H1 (cell line): Measurements from ENCODE around the gene CFAP161. TPM values are rescaled to one million over a fixed set of nuclear protein-coding genes. Genes with fewer than 3 reads are reported as not detected.

Experiments
- CTCF ChIA-PET: fragments of 300-600 bp; sonication (Branson Sonifier 250); formaldehyde crosslinking; loops from one replicate; lab custom pipeline; 2021; ENCODE audit not compliant: partially characterized antibody; lab: Charles Lee
- POLR2A ChIA-PET: fragments of 300-600 bp; sonication (Branson Sonifier 250); formaldehyde crosslinking; loops from one replicate; lab custom pipeline; 2021; ENCODE audit warnings: inconsistent platforms; ENCODE audit not compliant: partially characterized antibody; lab: Charles Lee
- DNase-seq, 2 experiments: peaks; one replicate each; pipeline versions ENCODE4 v3.0.0 to v3.0.0-alpha.2; 2010 to 2022; ENCODE audit warnings: low spot score in 2 of 2, low read depth in 1 of 2, mixed read lengths in 1 of 2
- FAIRE-seq: peaks from 2 replicates; lab custom pipeline; 2011; peaks lifted over from hg19 to GRCh38; lab: Jason Lieb, UNC
- H2AFZ ChIP-seq: 2 replicates; pipeline ENCODE4 v1.8.1; 2012; ENCODE audit warnings: low read length, inconsistent platforms
- H2AK5ac ChIP-seq: 2 replicates; pipeline ENCODE4 v1.6.1; 2013; ENCODE audit warnings: low read depth, low read length
- H2BK120ac ChIP-seq: replicated peaks from 2 replicates; pipeline ENCODE3; 2013; ENCODE audit warnings: low read depth, low read length, inconsistent platforms
- H2BK12ac ChIP-seq: 2 replicates; pipeline ENCODE4 v1.6.1; 2013; ENCODE audit warnings: low read depth, low read length
- H2BK15ac ChIP-seq: 2 replicates; pipeline ENCODE4 v1.6.1; 2013; ENCODE audit warnings: low read length
- H2BK20ac ChIP-seq: 2 replicates; pipeline ENCODE4 v1.6.1; 2013; ENCODE audit warnings: low read length
- H2BK5ac ChIP-seq: 2 replicates; pipeline ENCODE4 v1.6.1; 2013; ENCODE audit warnings: low read depth, low read length
- H3K14ac ChIP-seq: 2 replicates; pipeline ENCODE4 v1.6.1; 2013; ENCODE audit warnings: inconsistent platforms; ENCODE audit not compliant: insufficient read length
- H3K18ac ChIP-seq: 2 replicates; pipeline ENCODE4 v1.6.1; 2013; ENCODE audit warnings: low read length; ENCODE audit errors: extremely low read depth
- H3K23ac ChIP-seq: 2 replicates; pipeline ENCODE4 v1.6.1; 2013; ENCODE audit warnings: inconsistent platforms; ENCODE audit not compliant: insufficient read length
- H3K23me2 ChIP-seq: 2 replicates; pipeline ENCODE4 v1.6.1; 2013; ENCODE audit warnings: low read depth, low read length
- H3K27ac ChIP-seq: 2 replicates; pipeline ENCODE4 v1.6.1; 2011; ENCODE audit warnings: low read depth, low read length, inconsistent platforms
- H3K27me3 ChIP-seq, 4 experiments: replicated peaks in 1 of 4; 1 replicate in 1 of 4; 2 replicates in 3 of 4; pipeline versions ENCODE4 v1.6.1 to v1.8.1; 2011 to 2013; ENCODE audit warnings: low read length in 3 of 4, mild to moderate bottlenecking in 3 of 4, inconsistent platforms in 2 of 4, mixed read lengths in 2 of 4, moderate library complexity in 1 of 4; ENCODE audit not compliant: control insufficient read depth in 3 of 4, insufficient read depth in 3 of 4; ENCODE audit errors: extremely low read depth in 1 of 4
- H3K36me3 ChIP-seq, 4 experiments: 2 replicates each; pipeline versions ENCODE4 v1.6.1 to v1.8.1; 2011 to 2013; ENCODE audit warnings: mild to moderate bottlenecking in 4 of 4, low read length in 3 of 4, moderate library complexity in 2 of 4, control low read depth in 1 of 4, inconsistent platforms in 1 of 4; ENCODE audit not compliant: insufficient read depth in 4 of 4, control insufficient read depth in 2 of 4
- H3K4ac ChIP-seq: replicated peaks from 2 replicates; pipeline ENCODE3; 2013; ENCODE audit warnings: low read length, low read depth, mixed read lengths, inconsistent platforms; ENCODE audit not compliant: insufficient read length
- H3K4me1 ChIP-seq, 4 experiments: replicated peaks in 1 of 4; 1 replicate in 1 of 4; 2 replicates in 3 of 4; pipeline versions ENCODE4 v1.6.1 to v1.8.1; 2011 to 2013; ENCODE audit warnings: low read length in 3 of 4, inconsistent platforms in 2 of 4, mixed read lengths in 1 of 4; ENCODE audit not compliant: insufficient read depth in 4 of 4, control insufficient read depth in 3 of 4
- H3K4me2 ChIP-seq, 2 experiments: 2 replicates each; pipeline versions ENCODE4 v1.6.1 to v1.8.1; 2011 to 2013; ENCODE audit warnings: low read depth in 2 of 2, low read length in 2 of 2, control low read depth in 1 of 2, inconsistent platforms in 1 of 2, mild to moderate bottlenecking in 1 of 2; ENCODE audit not compliant: insufficient read depth in 1 of 2
- H3K4me3 ChIP-seq, 4 experiments: fragments of 200-600, 300-600 bp in 1 of 4; sonication (generic), shearing (Covaris generic), sonication (Bioruptor Twin) in 1 of 4; 2 replicates each; pipeline versions ENCODE4 v1.5.1 to v1.8.1; 2011 to 2016; ENCODE audit warnings: low read length in 4 of 4, low read depth in 3 of 4, control low read depth in 2 of 4, inconsistent platforms in 2 of 4, mild to moderate bottlenecking in 2 of 4, mixed read lengths in 1 of 4, moderate library complexity in 1 of 4; ENCODE audit not compliant: insufficient read depth in 2 of 4; ENCODE audit errors: extremely low read depth in 1 of 4
- H3K56ac ChIP-seq: replicated peaks from 2 replicates; pipeline ENCODE3; 2013; ENCODE audit warnings: low read depth, mild to moderate bottlenecking, mixed read lengths, low read length, inconsistent platforms; ENCODE audit not compliant: insufficient read length
- H3K79me1 ChIP-seq: 2 replicates; pipeline ENCODE4 v1.6.1; 2013; ENCODE audit warnings: low read depth, low read length, control low read depth
- H3K79me2 ChIP-seq, 2 experiments: 2 replicates each; pipeline versions ENCODE4 v1.6.1 to v1.8.1; 2012 to 2013; ENCODE audit warnings: low read length in 2 of 2, mild to moderate bottlenecking in 2 of 2, inconsistent platforms in 1 of 2; ENCODE audit not compliant: insufficient read depth in 2 of 2, control insufficient read depth in 1 of 2
- H3K9ac ChIP-seq, 4 experiments: replicated peaks in 1 of 4; 1 replicate in 1 of 4; 2 replicates in 3 of 4; pipeline versions ENCODE4 v1.6.1 to v1.8.1; 2011 to 2013; ENCODE audit warnings: low read depth in 3 of 4, low read length in 3 of 4, control low read depth in 2 of 4, mild to moderate bottlenecking in 2 of 4, moderate library complexity in 2 of 4, inconsistent platforms in 1 of 4; ENCODE audit errors: extremely low read depth in 1 of 4
- H3K9me3 ChIP-seq, 2 experiments: 2 replicates each; pipeline versions ENCODE4 v1.6.1 to v1.8.1; 2012 to 2013; ENCODE audit warnings: mild to moderate bottlenecking in 2 of 2, moderate library complexity in 2 of 2, control low read depth in 1 of 2, inconsistent platforms in 1 of 2, low read depth in 1 of 2, low read length in 1 of 2, mixed read lengths in 1 of 2; ENCODE audit not compliant: insufficient read depth in 2 of 2
- H4K20me1 ChIP-seq, 2 experiments: replicated peaks in 1 of 2; 2 replicates each; pipeline versions ENCODE3 to v1.8.1; 2011 to 2013; ENCODE audit warnings: inconsistent platforms in 2 of 2, low read length in 2 of 2, mild to moderate bottlenecking in 1 of 2; ENCODE audit not compliant: insufficient read depth in 2 of 2, control insufficient read depth in 1 of 2
- H4K5ac ChIP-seq: 2 replicates; pipeline ENCODE4 v1.6.1; 2013; ENCODE audit warnings: low read length, low read depth, mixed read lengths, inconsistent platforms; ENCODE audit not compliant: insufficient read length
- H4K8ac ChIP-seq: 2 replicates; pipeline ENCODE4 v1.8.0; 2013; ENCODE audit warnings: mild to moderate bottlenecking, moderate library complexity, low read length, inconsistent platforms; ENCODE audit not compliant: insufficient read depth; ENCODE audit errors: extremely low read depth
- H4K91ac ChIP-seq: replicated peaks from 2 replicates; pipeline ENCODE3; 2013; ENCODE audit warnings: low read length, mixed read lengths, inconsistent platforms; ENCODE audit not compliant: insufficient read length
- HDAC6 ChIP-seq: IDR thresholded peaks from one replicate; pipeline ENCODE4 v1.7.1; 2012; ENCODE audit warnings: low read depth, mild to moderate bottlenecking, inconsistent platforms, low read length, moderate library complexity
- NRF1 ChIP-seq: IDR thresholded peaks from 2 replicates; pipeline ENCODE4 v1.6.1; 2011; ENCODE audit warnings: mild to moderate bottlenecking, low read depth, low read length, improper control_type of control experiment
- SAP30 ChIP-seq: fragments of 300-600 bp; sonication (generic); IDR thresholded peaks from 2 replicates; pipeline ENCODE4 v1.7.1; 2012; ENCODE audit warnings: low read length, moderate library complexity, mild to moderate bottlenecking, inconsistent platforms; ENCODE audit not compliant: insufficient read depth, insufficient replicate concordance
- WGBS, 2 experiments: shearing (Covaris generic) in 1 of 2; methylation state at CpG; one replicate each; pipeline versions ENCODE4 v1.1.6 to v1.1.7; 2013 to 2015; ENCODE audit warnings: low lambda C conversion rate in 2 of 2, mixed read lengths in 2 of 2, inconsistent platforms in 1 of 2, low coverage in 1 of 2, missing lambda C conversion rate in 1 of 2; ENCODE audit not compliant: insufficient replicate concordance in 2 of 2, insufficient coverage in 1 of 2, insufficient read length in 1 of 2; ENCODE audit errors: extremely low coverage in 1 of 2, missing lambda C conversion rate in 1 of 2; 5-methylcytosine and 5-hydroxymethylcytosine counted together
- polyA plus RNA-seq, 7 experiments: library from polyadenylated mRNA; depleted of rRNA in 3 of 7; stranded (reverse) in 5 of 7; unstranded in 2 of 7; fragments of >200 nt in 5 of 7; fragments of 200-250 nt in 2 of 7; gene quantifications; 1 replicate in 5 of 7; 2 replicates in 1 of 7; 4 replicates in 1 of 7; pipeline versions ENCODE4 v1.2.1 to v1.2.3, GENCODE V29; 2011 to 2013; ENCODE audit warnings: missing spikeins in 2 of 7, mixed read lengths in 2 of 7
- total RNA-seq: library from RNA; stranded (reverse); fragmentation: NEBNext Ultra II Directional; extraction: Animal tissue kit (Norgen Biotek cat#: 25700); gene quantifications from 2 replicates; pipeline ENCODE4 v1.2.1, GENCODE V29; 2021

Gene CFAP161
- total and polyA plus RNA-seq, 2 of the 8 experiments (the other 6 are each of a cell fraction or from before 2014, with no cell fraction given) = 0.05 TPM; not detected in 1

DNA sequence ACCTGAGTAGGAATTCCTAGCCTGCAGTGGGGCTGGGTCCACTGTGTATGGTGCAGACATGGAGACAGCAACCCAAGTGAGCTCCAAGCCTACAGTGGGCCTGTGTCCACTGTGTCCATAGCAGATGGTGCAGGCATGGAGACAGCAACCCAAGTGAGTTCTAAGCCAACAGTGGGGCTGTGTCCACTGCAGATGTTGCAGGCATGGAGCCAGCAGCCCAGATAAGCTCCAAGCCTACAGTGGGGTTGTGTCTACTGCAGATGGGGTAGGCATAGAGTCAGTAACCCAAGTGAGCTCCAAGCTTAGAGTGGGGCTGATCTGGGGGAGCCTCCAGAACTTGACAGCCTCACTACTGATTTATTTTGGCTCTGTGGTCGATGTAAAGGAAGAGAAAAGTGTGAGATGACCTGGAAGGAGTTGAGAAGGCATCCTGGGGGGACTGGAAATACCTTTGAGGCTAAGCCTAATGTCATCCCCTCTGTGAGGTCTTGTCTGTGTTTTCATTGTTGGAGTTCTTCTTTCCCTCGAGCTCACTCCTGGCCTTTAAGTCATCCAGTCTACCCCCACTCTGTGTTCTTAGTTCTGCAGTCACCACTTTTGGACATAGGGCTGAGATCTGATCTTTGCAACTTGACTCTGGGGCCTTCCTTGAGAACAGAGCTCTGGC, 40.2 kb downstream of the CFAP161 start:
- H3K27ac ChIP-seq = no peak overlapping the region
- FAIRE-seq (no peak), DNase-seq (no peak)
- no peak overlapping the region for H4K91ac ChIP-seq
- H3K9me3 ChIP-seq = no peaks in the 10 kb centered on the region
- H4K8ac ChIP-seq = no peak overlapping the region
- no peak overlapping the region for H3K4ac ChIP-seq
- ChIA-PET CTCF (interaction anchor here (0.6 to 4.6 kb wide), 20 partner anchors 9 to 791 kb away, joined by 3 to 30 read pairs (median 4); no protein-coding TSS in a partner anchor), POLR2A (no interaction called here)
- no peak overlapping the region; the same call in 1 of the 2 replicates for H2AK5ac ChIP-seq
- H3K23me2 ChIP-seq = no peaks in the 10 kb centered on the region
- no peak overlapping the region for H3K18ac ChIP-seq
- no peak overlapping the region for H3K23ac ChIP-seq
- no peaks in the 10 kb centered on the region for H3K79me2 ChIP-seq
- peaks cover 0 to 3% of the 10 kb centered on the region in 2 experiments for H4K20me1 ChIP-seq
- H2BK12ac ChIP-seq = no peak overlapping the region
- no peaks in the 10 kb centered on the region for H3K27me3 ChIP-seq
- H3K9ac ChIP-seq = no peak overlapping the region
- no peak overlapping the region for H2BK120ac ChIP-seq
- no peak overlapping the region for H2BK20ac ChIP-seq
- peaks cover 0 to 7% (median 0%) of the 10 kb centered on the region in 4 experiments; a peak in 1 of 7 replicates for H3K4me1 ChIP-seq
- no peak overlapping the region for H3K14ac ChIP-seq
- no peak overlapping the region for H4K5ac ChIP-seq
- H3K36me3 ChIP-seq = no peaks in the 10 kb centered on the region
- H3K4me3 ChIP-seq = no peak overlapping the region; a peak in 1 of 8 replicates
- TF ChIP-seq SAP30 = no peak
- TF ChIP-seq NRF1 = no peak
- TF ChIP-seq HDAC6 = no peak
- H3K4me2 ChIP-seq = no peak overlapping the region
- H2BK5ac ChIP-seq = no peak overlapping the region
- H2AFZ ChIP-seq = no peak overlapping the region
- H3K56ac ChIP-seq = no peak overlapping the region
- 96% methylated on average over 2 of the region's 2 CpGs; no CpG with 5 or more reads in 1 of the 2 experiments for WGBS, 2 experiments
- H2BK15ac ChIP-seq = no peak overlapping the region
- no peaks in the 10 kb centered on the region for H3K79me1 ChIP-seq
